Stomach smooth muscle (tissue), 2 donors: Measurements from ENCODE around the gene ARHGEF18.
"Not testable (repeated sequence)": the region's sequence is repeated elsewhere in the genome, so short reads cannot be mapped to it uniquely, and the experiment has no call there.

Experiments
- H3K27ac ChIP-seq: one replicate; pipeline ENCODE4 v1.7.0; 2013; ENCODE audit warnings: mild to moderate bottlenecking, low read length, inconsistent platforms
- H3K27me3 ChIP-seq, 2 donors: one replicate each; pipeline ENCODE4 v1.7.0; 2013; ENCODE audit warnings: low read length in 2 of 2; ENCODE audit not compliant: insufficient read depth in 2 of 2, control insufficient read depth in 1 of 2
- H3K36me3 ChIP-seq, 2 donors: one replicate each; pipeline ENCODE4 v1.7.0; 2013; ENCODE audit warnings: low read length in 2 of 2; ENCODE audit not compliant: control insufficient read depth in 2 of 2, insufficient read depth in 2 of 2
- H3K4me1 ChIP-seq: one replicate; pipeline ENCODE4 v1.7.0; 2013; ENCODE audit warnings: low read length; ENCODE audit not compliant: control insufficient read depth, insufficient read depth
- H3K4me3 ChIP-seq, 2 donors: one replicate each; pipeline ENCODE4 v1.7.0; 2013; ENCODE audit warnings: low read length in 2 of 2
- H3K9ac ChIP-seq, 2 donors: one replicate each; pipeline ENCODE4 v1.7.0; 2013; ENCODE audit warnings: low read length in 2 of 2, mild to moderate bottlenecking in 1 of 2
- H3K9me3 ChIP-seq, 2 donors: one replicate each; pipeline ENCODE4 v1.7.0; 2013; ENCODE audit warnings: low read length in 2 of 2; ENCODE audit not compliant: control insufficient read depth in 2 of 2
- donor health status: healthy.
- donor health status: Pancreatic carcinoma.

The ARHGEF18 gene

DNA sequence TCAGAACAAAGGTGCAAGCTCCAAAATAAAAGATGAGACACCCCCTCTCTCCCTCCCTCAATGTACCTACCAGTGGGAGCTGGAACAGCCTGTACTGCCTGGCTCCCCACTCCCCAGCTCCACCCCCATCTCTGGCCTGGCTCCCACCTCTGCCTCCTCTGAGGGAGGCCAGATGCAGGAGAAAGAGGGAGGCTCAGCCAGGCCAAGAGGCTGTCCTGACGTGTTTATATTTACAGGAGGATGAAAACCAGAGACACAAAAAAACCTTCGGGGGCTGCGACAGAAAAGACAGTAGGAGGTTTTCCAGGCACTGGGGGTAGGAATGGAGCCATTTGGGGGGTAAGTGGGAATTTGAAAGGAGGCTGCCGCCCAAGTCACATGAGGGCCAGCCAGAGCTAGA lies 19.7 kb downstream of the ARHGEF18 start:
- H3K36me3 ChIP-seq: peaks cover 6% of the 10 kb centered on the region in 2 donors
- peak overlapping the region; percentile 93 for H3K27ac ChIP-seq
- H3K4me1 ChIP-seq: peaks cover 46% of the 10 kb centered on the region
- H3K4me3 ChIP-seq: peak overlapping the region in 1 of 2 donors; percentile 40
- no peaks in the 10 kb centered on the region for H3K27me3 ChIP-seq
- H3K9ac ChIP-seq: peak overlapping the region; percentile 36 to 76
- no peaks in the 10 kb centered on the region for H3K9me3 ChIP-seq

DNA sequence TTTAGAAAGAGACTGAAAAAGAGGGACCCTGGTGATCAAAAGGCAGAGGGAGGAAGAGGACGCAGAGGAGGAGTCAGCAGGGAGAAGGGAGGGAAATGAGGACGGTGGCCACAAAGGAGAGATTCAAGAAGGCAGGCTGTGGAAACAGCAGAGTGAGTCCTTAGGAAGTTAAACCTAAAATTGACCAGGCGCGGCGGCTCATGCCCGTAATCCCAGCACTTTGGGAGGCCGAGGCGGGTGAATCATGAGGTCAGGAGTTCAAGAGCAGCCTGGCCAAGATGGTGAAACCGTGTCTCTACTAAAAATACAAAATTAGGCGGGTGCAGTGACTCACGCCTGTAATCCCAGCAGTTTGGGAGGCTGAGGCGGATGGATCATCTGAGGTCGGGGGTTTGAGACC lies 20.1 kb downstream of the ARHGEF18 start:
- H3K27ac ChIP-seq: peak overlapping the region; percentile 93
- H3K9me3 ChIP-seq, H3K27me3 ChIP-seq, H3K36me3 ChIP-seq: not testable (repeated sequence)
- H3K4me3 ChIP-seq: peak overlapping the region in 1 of 2 donors; percentile 40
- H3K9ac ChIP-seq: peak overlapping the region; percentile 36 to 76
- peaks cover 47% of the 10 kb centered on the region for H3K4me1 ChIP-seq

DNA sequence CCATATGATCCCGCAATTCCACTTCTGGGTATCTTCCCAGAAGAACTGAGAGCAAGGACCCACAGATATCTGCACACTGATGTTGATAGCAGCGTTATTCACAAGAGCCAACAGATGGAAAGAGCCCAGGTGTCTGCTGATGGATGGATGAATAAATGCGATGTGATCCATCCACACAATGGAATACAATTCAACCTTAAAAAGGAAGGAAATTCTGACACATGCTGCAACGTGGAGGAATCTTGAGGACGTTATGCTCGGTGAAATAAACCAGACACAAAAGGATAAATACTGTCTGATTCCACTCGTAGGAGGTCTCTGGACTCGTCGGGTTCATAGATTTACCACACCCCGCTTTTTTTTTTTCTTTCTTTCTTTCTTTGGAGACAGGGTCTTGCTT lies 21.8 kb downstream of the ARHGEF18 start:
- Histone ChIP-seq H3K9me3 (no peaks in the 10 kb centered on the region), H3K9ac (peak overlapping the region in 1 of 2 donors; percentile 45), H3K4me1 (peaks cover 47% of the 10 kb centered on the region), H3K36me3 (peaks cover 7 to 9% of the 10 kb centered on the region in 2 donors), H3K27me3 (no peaks in the 10 kb centered on the region), H3K27ac (peak overlapping the region; percentile 85), H3K4me3 (no peak overlapping the region)

DNA sequence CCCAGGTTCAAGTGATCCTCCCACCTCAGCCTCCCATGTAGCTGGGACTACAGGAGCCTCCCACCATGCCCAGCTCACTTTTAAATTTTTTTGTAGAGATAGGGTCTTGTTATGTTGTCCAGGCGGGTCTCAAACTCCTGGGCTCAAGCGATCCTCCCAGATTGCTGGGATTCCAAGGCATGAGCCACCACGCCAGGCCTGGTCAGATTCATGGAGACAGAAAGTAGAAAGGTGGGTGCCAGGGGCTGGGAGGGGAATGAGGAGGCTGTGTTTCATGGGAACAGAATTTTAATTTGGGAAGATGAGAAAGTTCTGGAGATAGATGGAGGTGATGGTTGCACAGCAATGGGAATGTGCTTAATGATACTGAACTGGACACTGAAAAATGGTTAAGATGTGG lies 22.3 kb downstream of the ARHGEF18 start:
- H3K9ac ChIP-seq: peak overlapping the region in 1 of 2 donors; percentile 45
- no peaks in the 10 kb centered on the region for H3K9me3 ChIP-seq
- no peak overlapping the region for H3K4me3 ChIP-seq
- H3K36me3 ChIP-seq: peaks cover 12 to 13% of the 10 kb centered on the region in 2 donors
- peak overlapping the region; percentile 85 for H3K27ac ChIP-seq
- no peaks in the 10 kb centered on the region for H3K27me3 ChIP-seq
- H3K4me1 ChIP-seq: peaks cover 47% of the 10 kb centered on the region

DNA sequence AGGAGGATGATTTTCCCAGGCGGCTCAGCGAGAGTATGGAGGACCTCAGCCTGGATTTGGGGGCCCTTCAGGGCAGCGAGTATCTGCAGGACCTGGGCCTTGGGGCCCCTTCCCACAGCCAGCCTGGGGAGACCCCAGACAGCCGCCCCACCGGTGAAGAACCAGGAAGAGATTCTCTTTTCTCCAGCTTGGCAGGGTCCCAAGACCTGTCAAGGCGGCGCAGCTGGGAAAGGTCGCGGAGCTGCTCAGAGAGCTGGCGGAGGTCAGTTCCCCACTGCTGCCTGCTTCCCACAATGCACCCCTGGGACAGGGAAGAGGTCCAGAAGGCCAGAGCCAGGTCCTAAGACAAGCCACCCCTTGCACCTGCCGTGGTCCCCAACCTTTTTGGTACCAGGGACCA lies 24.1 kb downstream of the ARHGEF18 start:
- H3K36me3 ChIP-seq: peaks cover 18 to 22% of the 10 kb centered on the region in 2 donors
- H3K4me3 ChIP-seq: no peak overlapping the region
- peak overlapping the region; percentile 85 for H3K27ac ChIP-seq
- no peaks in the 10 kb centered on the region for H3K9me3 ChIP-seq
- H3K27me3 ChIP-seq: no peaks in the 10 kb centered on the region
- H3K9ac ChIP-seq: no peak overlapping the region
- peaks cover 42% of the 10 kb centered on the region for H3K4me1 ChIP-seq

DNA sequence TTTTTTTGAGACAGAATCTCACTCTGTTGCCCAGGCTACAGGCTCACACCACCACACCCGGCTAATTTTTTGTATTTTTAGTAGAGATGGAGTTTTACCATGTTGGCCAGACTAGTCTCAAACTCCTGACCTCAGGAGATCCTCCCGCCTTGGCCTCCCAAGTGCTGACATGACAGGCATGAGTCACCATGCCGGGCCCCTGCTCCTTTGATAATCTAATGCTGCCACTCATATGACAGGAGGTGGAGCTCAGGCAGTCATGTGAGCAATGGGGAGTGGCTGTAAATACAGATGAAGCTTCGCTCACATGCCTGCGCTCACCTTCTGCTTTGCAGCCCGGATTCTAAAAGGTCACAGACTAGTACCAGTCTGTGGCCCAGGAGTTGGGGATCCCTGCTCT lies 25.1 kb downstream of the ARHGEF18 start:
- Histone ChIP-seq H3K9me3 (no peaks in the 10 kb centered on the region), H3K4me3 (no peak overlapping the region), H3K27ac (no peak overlapping the region), H3K36me3 (peaks cover 24 to 27% of the 10 kb centered on the region in 2 donors), H3K4me1 (peaks cover 35% of the 10 kb centered on the region), H3K27me3 (no peaks in the 10 kb centered on the region), H3K9ac (no peak overlapping the region)

DNA sequence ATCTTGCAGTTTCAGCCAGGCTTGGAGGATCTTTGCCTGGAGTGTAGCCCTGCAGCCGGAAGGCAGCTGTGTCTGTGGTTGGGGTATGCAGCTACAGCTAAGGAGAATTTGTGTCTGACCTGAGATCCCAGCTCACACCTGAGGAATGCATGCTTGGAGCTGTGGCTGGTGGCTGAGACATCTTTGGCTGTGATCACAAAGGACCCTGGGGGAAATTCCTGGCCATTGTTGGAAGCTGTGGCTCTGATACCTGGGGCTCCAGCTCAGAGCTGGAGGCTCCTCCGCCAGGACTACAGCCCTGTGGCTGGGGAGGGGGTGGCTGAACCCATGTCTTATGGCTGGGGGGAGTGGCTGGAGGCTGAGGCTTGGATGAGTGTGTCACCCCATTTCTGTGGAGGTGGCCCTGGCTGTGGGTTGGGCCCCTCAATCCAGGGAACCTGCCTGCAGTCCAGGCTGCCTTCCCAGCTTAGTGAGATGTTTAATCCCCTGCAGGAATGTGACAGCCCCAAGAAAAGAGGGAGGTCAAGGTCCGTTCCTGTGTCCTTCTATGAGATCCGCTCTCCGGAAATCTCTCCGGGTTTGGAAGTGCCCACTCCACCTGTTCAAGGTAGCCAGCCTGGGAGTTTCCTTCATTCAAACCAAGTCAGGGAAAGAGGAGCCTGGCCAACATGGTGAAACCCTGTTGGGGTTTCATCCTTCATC lies 27.6 kb downstream of the ARHGEF18 start:
- Histone ChIP-seq H3K27ac (peak overlapping the region; percentile 41), H3K9ac (no peak overlapping the region), H3K4me3 (no peak overlapping the region), H3K36me3 (peaks cover 26 to 27% of the 10 kb centered on the region in 2 donors), H3K9me3 (no peaks in the 10 kb centered on the region), H3K4me1 (peaks cover 21% of the 10 kb centered on the region), H3K27me3 (no peaks in the 10 kb centered on the region)

DNA sequence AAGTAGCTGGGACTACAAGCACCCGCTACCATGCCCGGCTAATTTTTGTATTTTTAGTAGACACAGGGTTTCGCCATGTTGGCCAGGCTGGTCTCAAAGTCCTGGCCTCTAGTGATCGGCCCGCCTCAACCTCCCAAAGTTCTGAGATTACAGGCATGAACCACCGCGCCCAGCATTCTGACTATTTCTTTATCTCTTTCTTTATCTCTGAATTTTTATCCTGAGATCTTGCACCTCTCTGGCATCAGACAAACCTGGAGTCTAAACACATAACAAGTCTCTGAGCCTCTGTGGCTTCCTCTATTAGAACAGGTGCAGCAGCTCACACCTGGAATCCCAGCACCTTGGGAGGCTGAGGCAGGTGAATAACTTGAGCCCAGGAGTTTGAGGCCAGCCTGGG lies 28.5 kb downstream of the ARHGEF18 start:
- H3K27ac ChIP-seq: no peak overlapping the region
- H3K27me3 ChIP-seq: no peaks in the 10 kb centered on the region
- no peak overlapping the region for H3K4me3 ChIP-seq
- H3K36me3 ChIP-seq: peaks cover 27 to 28% of the 10 kb centered on the region in 2 donors
- H3K4me1 ChIP-seq: peaks cover 18% of the 10 kb centered on the region
- H3K9ac ChIP-seq: no peak overlapping the region
- no peaks in the 10 kb centered on the region for H3K9me3 ChIP-seq

DNA sequence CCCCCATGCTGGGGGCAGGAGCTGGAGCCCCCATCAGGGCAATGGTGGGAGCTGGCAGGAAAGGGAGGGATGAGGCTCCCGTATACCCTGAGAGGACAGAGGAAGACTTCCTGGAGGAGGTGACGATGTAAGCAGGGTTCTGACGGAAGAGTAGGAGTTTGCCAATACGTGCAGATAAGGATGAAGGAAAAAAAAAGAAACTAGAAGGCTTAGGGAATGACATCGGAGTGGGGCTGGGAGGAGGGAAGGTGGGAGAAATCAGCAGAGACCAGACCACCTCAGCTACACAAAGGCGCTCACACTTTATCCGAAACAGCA lies 32.3 kb downstream of the ARHGEF18 start:
- Histone ChIP-seq H3K9me3 (no peaks in the 10 kb centered on the region), H3K27me3 (no peaks in the 10 kb centered on the region), H3K9ac (peak overlapping the region in 1 of 2 donors; percentile 15), H3K4me3 (no peak overlapping the region), H3K27ac (peak overlapping the region; percentile 66), H3K4me1 (peaks cover 10% of the 10 kb centered on the region), H3K36me3 (peaks cover 16 to 24% of the 10 kb centered on the region in 2 donors)

DNA sequence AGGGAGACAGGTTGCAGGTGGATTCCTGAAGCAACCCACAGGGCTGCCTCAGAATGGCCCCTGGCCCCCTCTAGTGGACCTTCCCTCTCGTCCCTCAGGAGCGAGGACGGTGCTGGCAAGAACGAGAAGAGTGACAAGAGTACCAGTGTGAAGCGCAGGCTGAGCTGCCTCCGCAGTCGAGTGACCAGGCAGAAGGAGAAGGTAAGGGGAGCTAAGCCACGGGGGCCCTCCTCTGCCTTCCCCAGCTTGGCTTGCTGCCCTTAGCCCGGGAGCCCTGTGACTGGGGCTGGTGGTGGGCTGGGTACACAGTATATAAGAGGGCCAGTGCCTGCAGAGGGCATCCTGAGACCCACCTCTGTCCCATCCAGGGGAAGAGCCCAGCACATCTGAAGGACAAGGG lies 34.0 kb downstream of the ARHGEF18 start:
- peaks cover 10% of the 10 kb centered on the region for H3K4me1 ChIP-seq
- H3K36me3 ChIP-seq: peaks cover 10 to 22% of the 10 kb centered on the region in 2 donors
- H3K4me3 ChIP-seq: no peak overlapping the region
- H3K27ac ChIP-seq: peak overlapping the region; percentile 53
- H3K27me3 ChIP-seq: no peaks in the 10 kb centered on the region
- H3K9me3 ChIP-seq: no peaks in the 10 kb centered on the region
- H3K9ac ChIP-seq: no peak overlapping the region

DNA sequence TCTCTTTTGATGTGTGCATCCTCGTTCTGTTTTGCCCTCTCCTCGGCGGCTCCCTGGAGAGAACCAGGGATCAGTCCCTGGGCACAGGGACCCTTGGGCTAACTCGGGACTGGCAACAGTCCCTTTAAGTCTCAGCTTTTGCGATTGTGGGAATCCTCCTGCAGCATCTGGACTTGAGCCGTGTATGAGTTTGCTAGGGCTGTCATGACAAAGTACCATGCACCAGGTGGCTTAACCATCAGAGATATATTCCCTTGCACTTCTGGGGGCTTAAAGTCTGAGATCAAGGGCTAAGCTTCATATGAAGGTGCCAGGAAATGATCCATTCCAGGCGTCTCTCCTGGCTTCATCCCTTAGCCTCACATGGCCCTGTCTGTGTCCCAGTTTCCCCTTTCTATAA lies 34.5 kb downstream of the ARHGEF18 start:
- H3K27ac ChIP-seq: peak overlapping the region; percentile 53
- H3K9me3 ChIP-seq: no peaks in the 10 kb centered on the region
- H3K27me3 ChIP-seq: no peaks in the 10 kb centered on the region
- H3K9ac ChIP-seq: no peak overlapping the region
- peaks cover 6 to 18% of the 10 kb centered on the region in 2 donors for H3K36me3 ChIP-seq
- H3K4me1 ChIP-seq: peaks cover 7% of the 10 kb centered on the region
- no peak overlapping the region for H3K4me3 ChIP-seq
